NCI-H526 (cell line): ENCODE measurements around the gene CCND2.
"Not testable (repeated sequence)": the region's sequence is repeated elsewhere in the genome, so short reads cannot be mapped to it uniquely, and the experiment has no call there.

ENCODE experiments used
- DNase-seq, 2 experiments: peaks; one replicate each; lab custom pipeline; 2025; lab: John Stamatoyannopoulos, UW

The CCND2 gene

DNA sequence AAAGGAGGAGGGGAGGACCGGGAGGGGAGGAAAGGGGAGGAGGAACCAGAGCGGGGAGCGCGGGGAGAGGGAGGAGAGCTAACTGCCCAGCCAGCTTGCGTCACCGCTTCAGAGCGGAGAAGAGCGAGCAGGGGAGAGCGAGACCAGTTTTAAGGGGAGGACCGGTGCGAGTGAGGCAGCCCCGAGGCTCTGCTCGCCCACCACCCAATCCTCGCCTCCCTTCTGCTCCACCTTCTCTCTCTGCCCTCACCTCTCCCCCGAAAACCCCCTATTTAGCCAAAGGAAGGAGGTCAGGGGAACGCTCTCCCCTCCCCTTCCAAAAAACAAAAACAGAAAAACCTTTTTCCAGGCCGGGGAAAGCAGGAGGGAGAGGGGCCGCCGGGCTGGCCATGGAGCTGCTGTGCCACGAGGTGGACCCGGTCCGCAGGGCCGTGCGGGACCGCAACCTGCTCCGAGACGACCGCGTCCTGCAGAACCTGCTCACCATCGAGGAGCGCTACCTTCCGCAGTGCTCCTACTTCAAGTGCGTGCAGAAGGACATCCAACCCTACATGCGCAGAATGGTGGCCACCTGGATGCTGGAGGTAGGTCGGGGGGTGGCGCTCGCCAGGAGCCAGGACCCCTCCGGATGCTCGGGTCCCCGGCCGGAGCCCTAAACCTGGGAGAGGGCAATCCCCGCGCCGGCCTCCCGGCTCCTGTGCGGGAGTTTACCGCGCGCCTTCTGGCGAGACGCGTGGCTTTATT is at the start of gene CCND2:
Gene CCND2, plus strand, starts transcription at position 111 of the 744 bp plus-strand sequence. Its CDS starts 279 bp downstream, at position 390.
- peak in 1 of 2 experiments; percentile 34 for DNase-seq

- no peak for DNase-seq
These were observed 49.2 kb upstream of the CCND2 start for GRCh38 chr12:4224206-4224889.

DNA sequence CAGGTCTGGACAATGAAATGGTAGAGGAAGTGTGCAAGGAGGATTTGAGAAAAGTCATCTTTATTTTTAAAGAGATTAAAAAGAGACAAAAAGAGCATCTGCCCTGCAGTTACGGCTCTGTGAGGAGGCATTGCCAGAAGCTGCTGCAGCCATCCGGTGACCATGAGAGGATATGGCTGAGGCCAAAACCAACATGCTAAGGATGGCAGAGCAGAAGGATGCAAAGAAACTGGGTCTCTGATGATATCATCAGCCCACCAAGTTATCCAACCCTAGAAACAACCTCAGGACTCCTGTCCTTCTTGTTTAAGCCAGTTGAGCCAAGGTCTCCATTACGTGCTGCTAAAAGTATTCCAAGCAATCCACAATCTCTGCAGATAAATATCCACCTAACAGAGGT is 48.0 kb upstream of the CCND2 start:
- DNase-seq = no peak

DNA sequence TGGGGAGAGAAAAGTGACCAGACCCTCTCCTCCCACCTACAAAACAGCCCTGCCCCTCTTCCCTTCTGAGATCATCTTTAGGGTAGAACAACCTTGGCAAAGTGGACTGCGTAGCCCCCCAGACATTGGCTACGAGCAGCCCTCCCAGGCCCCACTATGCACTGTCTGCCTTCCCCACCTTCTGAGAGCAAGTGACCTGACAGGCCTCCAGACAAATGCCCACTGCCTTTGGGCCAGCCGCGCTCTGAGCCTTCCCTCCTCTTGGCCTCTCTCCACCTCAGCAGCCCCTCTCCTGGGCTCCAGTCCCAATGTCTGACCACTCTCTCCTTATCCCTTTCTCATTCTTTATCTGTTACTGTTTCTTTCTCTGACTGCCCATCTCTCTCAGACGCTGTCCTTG is 46.5 kb upstream of the CCND2 start:
- DNase-seq = no peak

DNA sequence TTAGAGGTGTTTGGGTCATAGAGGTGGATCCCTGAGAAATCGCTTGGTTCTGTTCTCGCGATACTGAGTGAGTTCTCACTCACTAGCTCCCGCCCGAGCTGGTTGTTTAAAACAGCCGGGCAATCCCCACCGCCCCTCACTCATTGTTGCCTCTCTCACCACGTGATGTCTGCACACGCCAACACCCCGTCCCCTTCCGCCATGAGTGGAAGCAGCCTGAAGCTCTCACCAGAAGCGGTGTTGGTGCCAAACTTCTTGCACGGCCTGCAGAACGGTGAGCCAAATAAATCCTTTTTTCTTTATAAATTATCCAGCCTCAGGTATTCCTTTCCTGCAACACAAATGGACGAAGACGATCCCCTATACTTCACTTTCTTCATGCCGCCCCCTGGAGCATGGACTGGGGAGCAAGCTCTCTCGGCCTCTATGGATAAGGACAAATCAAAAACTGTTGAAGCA is 45.4 kb upstream of the CCND2 start:
- no peak for DNase-seq

DNA sequence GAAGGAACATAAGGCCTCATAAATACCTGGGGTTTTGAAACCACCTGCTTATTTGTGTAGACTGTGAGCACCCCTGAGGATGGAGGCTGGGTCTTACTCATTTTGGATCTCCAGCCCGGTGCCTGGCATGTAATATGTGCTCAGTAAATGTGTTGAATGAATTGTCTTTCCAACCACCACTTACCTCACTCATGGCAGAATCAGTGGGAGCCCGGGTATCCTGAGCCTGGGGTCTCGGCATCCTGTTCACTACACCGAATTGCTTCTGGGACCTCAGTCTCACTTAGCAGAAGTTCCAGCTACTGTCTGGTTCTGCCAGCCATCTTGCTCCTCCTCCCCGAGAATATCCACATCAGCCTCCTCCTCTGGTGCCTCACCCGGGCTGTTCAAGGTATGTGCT is 43.0 kb upstream of the CCND2 start:
- DNase-seq = no peak

DNA sequence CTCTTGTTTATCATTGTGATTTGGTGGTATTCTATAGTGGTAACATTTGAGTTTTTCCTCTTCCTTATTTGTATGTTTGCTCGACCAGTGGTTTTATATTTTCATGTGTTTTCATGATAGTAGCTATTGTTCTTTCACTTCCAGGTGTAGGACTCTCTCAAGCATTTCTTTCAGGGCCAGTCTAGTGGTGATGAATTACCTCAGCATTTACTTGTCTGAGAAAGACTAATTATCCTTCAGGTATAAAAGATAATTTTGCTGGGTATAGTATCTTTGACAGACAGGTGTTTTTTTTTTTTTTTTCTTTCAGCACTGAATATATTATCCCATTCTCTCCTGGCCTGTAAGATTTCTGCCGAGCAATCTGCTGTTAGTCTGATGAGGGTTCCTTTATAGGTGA is 35.0 kb upstream of the CCND2 start:
- DNase-seq = no peak

- no peak for DNase-seq
These were observed 33.8 kb upstream of the CCND2 start for GRCh38 chr12:4239746-4240145.

GRCh38 chr12:4240161-4240783 is 33.3 kb upstream of the CCND2 start:
- DNase-seq = no peak

- DNase-seq = no peak
These were observed 32.6 kb upstream of the CCND2 start for GRCh38 chr12:4240981-4241380.

- no peak for DNase-seq
These were observed 32.0 kb upstream of the CCND2 start for GRCh38 chr12:4241592-4241991.

DNA sequence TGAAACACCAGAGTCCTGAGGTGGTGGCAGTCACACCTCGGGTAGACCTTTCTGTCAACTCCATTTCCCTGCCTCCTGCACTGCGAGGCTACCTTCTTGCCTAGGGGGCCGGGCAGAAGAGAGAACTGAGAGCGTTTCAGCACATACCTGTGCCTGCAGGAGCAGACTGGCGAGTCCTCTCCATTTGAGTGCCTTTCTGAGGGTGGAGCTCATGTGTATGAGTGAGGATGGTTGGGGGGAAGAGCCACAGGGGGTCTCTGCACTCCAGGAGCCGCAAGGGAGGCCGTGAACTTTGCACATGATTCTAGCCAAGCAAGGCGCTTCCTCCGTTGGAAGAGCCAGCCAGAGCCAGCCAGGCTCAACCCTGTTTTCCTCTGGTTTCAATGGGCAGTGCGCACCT is 31.0 kb upstream of the CCND2 start:
- DNase-seq = no peak

DNA sequence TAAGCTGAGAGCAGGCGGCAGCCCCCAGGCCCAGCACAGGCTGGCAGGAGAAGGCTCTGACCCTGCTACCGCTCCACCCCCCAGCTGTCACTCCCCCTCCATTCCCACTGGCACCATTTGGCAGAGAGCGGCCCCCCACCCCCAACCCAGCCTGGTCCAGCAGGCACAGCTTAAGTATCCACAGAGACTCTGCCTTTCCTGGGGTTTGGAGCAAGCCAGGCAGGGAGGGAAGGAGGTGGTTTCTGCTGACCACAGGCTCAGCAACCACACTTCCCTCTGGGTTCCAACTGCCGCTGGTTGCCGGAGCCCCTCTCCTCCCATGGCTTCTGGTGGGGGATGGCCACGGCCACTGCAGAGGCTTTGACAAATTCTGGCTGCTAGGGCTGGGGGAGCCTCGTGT is 30.5 kb upstream of the CCND2 start:
- no peak for DNase-seq

DNA sequence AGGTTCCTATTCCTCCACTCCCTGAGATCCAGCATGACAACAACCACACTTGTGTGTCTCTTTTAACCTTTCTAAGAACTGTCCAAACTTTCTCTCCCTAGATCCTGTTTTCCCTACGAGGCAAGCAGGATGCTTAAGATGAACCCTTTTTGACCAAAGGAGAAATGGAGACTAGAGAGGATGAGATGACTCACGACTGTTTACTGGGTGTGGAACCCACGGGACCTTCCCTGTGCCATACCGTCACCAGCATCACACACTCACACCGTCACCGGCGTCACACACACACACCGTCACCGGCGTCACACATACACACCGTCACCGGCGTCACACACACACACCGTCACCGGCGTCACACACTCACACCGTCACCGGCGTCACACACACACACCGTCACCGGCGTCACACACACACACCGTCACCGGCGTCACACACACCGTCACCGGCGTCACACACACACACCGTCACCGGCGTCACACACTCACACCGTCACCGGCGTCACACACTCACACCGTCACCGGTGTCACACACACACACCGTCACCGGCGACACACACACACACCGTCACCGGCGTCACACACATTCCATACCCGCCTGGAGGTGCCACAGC is 30.0 kb upstream of the CCND2 start:
- not testable (repeated sequence) for DNase-seq

GRCh38 chr12:4244868-4245267 is 28.7 kb upstream of the CCND2 start:
- no peak for DNase-seq

DNA sequence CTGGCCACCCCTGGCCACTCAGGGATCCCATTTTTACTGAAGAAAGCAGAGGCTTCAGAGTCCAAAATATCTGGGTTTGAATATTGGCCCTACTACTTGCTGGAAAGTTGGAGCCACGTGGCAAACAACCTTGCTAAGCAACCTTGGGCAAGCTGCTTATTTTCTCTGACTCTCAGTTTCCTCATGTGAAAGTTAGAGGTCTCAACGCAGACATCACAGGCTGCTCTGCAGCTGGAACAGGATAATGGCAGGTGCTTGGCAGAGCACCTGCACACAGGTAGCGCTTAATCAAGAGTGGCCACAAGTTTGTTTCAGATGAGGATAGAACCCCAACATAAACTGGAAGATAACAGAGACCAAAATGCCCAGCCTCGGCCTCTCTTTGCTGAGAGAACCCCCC is 28.1 kb upstream of the CCND2 start:
- DNase-seq = no peak

GRCh38 chr12:4246116-4246515 is 27.4 kb upstream of the CCND2 start:
- no peak for DNase-seq

GRCh38 chr12:4250691-4251090 is 22.9 kb upstream of the CCND2 start:
- no peak for DNase-seq

GRCh38 chr12:4251216-4251891 is 22.2 kb upstream of the CCND2 start:
- no peak for DNase-seq

GRCh38 chr12:4251967-4252366 is 21.6 kb upstream of the CCND2 start:
- no peak for DNase-seq

GRCh38 chr12:4252601-4253000 is 21.0 kb upstream of the CCND2 start:
- DNase-seq = no peak
